Measurements from ENCODE around the gene C20orf96. TPM values are rescaled to one million over a fixed set of nuclear protein-coding genes. Genes with fewer than 3 reads are reported as not detected.
"Not testable (repeated sequence)": the region's sequence is repeated elsewhere in the genome, so short reads cannot be mapped to it uniquely, and the experiment has no call there.

C20orf96 gene
- total RNA-seq (2022) (2.4 and 3.8 TPM in 2 replicates), Bru-seq, nascent RNA (percentile 30 among the genes with signal in this experiment), BruChase-seq, experiment 1, labeled RNA remaining after a 6-hour chase (percentile 40 among the genes with signal in this experiment), BruChase-seq, experiment 2, labeled RNA remaining after a 2-hour chase (percentile 37 among the genes with signal in this experiment)
- long read RNA-seq, partial matches to known transcripts, result 7 of 11 reads
- long read RNA-seq, other reads (novel, unspliced or antisense), result 2 of 11 reads

GRCh38 chr20:290084-290831 lies at the start of gene C20orf96:
Gene C20orf96, minus strand, starts transcription at chr20:290750. Its CDS starts 140 bp downstream, at chr20:290610.
- peaks cover 9% of the 10 kb centered on the region for H3K4me1 Mint-ChIP-seq (ENCODE audit: insufficient read depth, unreplicated experiment)
- no TSS peak for BruUV-seq (replicated peaks)
- ChIA-PET POLR2A (interaction anchor here (1.0 to 3.3 kb wide), 3 partner anchors 8 to 34 kb away, joined by 4 to 32 read pairs (median 8); partner anchors contain the start of gene SOX12), CTCF (no interaction called here)
- H3K9me3 Mint-ChIP-seq (ENCODE audit: unreplicated experiment), result no peaks in the 10 kb centered on the region
- no peak within 1 kb of the TSS for H3K4me3 Mint-ChIP-seq (ENCODE audit: unreplicated experiment)
- intact Hi-C loops (cut with micrococcal nuclease), result no loop called here
- peak; percentile 93 for DNase-seq (ENCODE audit: unreplicated experiment)
- no peak within 1 kb of the TSS for H3K27ac Mint-ChIP-seq (ENCODE audit: low read depth, unreplicated experiment)
- peak; percentile 40 for TF ChIP-seq CTCF (IDR thresholded peaks at IDR 0.05; ENCODE audit: unreplicated experiment)
- H3K36me3 Mint-ChIP-seq (ENCODE audit: insufficient read depth, unreplicated experiment), result no peaks in the 10 kb centered on the region
- H3K27me3 Mint-ChIP-seq (ENCODE audit: insufficient read depth, unreplicated experiment), result no peaks in the 10 kb centered on the region

GRCh38 chr20:336040-336439 lies 45.5 kb upstream of the C20orf96 start:
- H3K4me1 Mint-ChIP-seq (ENCODE audit: insufficient read depth, unreplicated experiment); POLR2A ChIA-PET; H3K4me3 Mint-ChIP-seq (ENCODE audit: unreplicated experiment); H3K27me3 Mint-ChIP-seq (ENCODE audit: insufficient read depth, unreplicated experiment); BruUV-seq (replicated peaks); DNase-seq (ENCODE audit: unreplicated experiment); H3K9me3 Mint-ChIP-seq (ENCODE audit: unreplicated experiment); H3K36me3 Mint-ChIP-seq (ENCODE audit: insufficient read depth, unreplicated experiment); intact Hi-C loops (cut with micrococcal nuclease); H3K27ac Mint-ChIP-seq (ENCODE audit: low read depth, unreplicated experiment); CTCF ChIA-PET: not testable (repeated sequence)

- Mint-ChIP-seq H3K4me1 (ENCODE audit: insufficient read depth, unreplicated experiment) (peaks cover 12% of the 10 kb centered on the region), H3K36me3 (ENCODE audit: insufficient read depth, unreplicated experiment) (peaks cover 4% of the 10 kb centered on the region), H3K4me3 (ENCODE audit: unreplicated experiment) (no peak overlapping the region), H3K9me3 (ENCODE audit: unreplicated experiment) (no peaks in the 10 kb centered on the region), H3K27ac (ENCODE audit: low read depth, unreplicated experiment) (no peak overlapping the region), H3K27me3 (ENCODE audit: insufficient read depth, unreplicated experiment) (no peaks in the 10 kb centered on the region)
- intact Hi-C loops (cut with micrococcal nuclease), result no loop called here
- TF ChIP-seq CTCF (IDR thresholded peaks at IDR 0.05; ENCODE audit: unreplicated experiment), result no peak
- no peak for DNase-seq (ENCODE audit: unreplicated experiment)
- ChIA-PET POLR2A (interaction anchor here (1.0 to 1.1 kb wide), 2 partner anchors 11 to 991 kb away, joined by 3 read pairs; no protein-coding TSS in a partner anchor), CTCF (interaction anchor here (0.7 to 5.0 kb wide), 2 partner anchors 11 to 209 kb away, joined by 3 to 32 read pairs; partner anchors contain the start of genes CSNK2A1 and NRSN2)
- BruUV-seq (replicated peaks), result no TSS peak
Observed at GRCh38 chr20:334578-334977, 44.0 kb upstream of the C20orf96 start.

GRCh38 chr20:330233-331149 lies 39.9 kb upstream of the C20orf96 start:
- peaks cover 24% of the 10 kb centered on the region for H3K4me1 Mint-ChIP-seq (ENCODE audit: insufficient read depth, unreplicated experiment)
- POLR2A ChIA-PET, result interaction anchor here (0.5 to 2.0 kb wide), 8 partner anchors 15 to 703 kb away, joined by 3 to 9 read pairs (median 4); no protein-coding TSS in a partner anchor
- H3K27ac Mint-ChIP-seq (ENCODE audit: low read depth, unreplicated experiment), result peak overlapping the region; percentile 55
- CTCF ChIA-PET, result interaction anchor here (0.5 to 5.0 kb wide), 48 partner anchors 7 to 240 kb away, joined by 3 to 53 read pairs (median 5); partner anchors contain the start of genes DEFB129, DEFB132, NRSN2 and ZCCHC3
- BruUV-seq (replicated peaks), result no TSS peak
- H3K36me3 Mint-ChIP-seq (ENCODE audit: insufficient read depth, unreplicated experiment), result peaks cover 31% of the 10 kb centered on the region
- DNase-seq (ENCODE audit: unreplicated experiment), result peak; percentile 73
- intact Hi-C loops (cut with micrococcal nuclease), result loop anchor here (1.0 kb wide), 2 partner anchors 94 to 121 kb away; no protein-coding TSS in a partner anchor
- H3K27me3 Mint-ChIP-seq (ENCODE audit: insufficient read depth, unreplicated experiment), result no peaks in the 10 kb centered on the region
- peak; percentile 86 for TF ChIP-seq CTCF (IDR thresholded peaks at IDR 0.05; ENCODE audit: unreplicated experiment)
- H3K9me3 Mint-ChIP-seq (ENCODE audit: unreplicated experiment), result no peaks in the 10 kb centered on the region
- H3K4me3 Mint-ChIP-seq (ENCODE audit: unreplicated experiment), result peak overlapping the region; percentile 45
